Fibroblast of lung (primary cell): Measurements from ENCODE around the gene MLST8.

Experiments used
- CTCF ChIP-seq, 2 donors: IDR thresholded peaks in 1 of 2; conservative IDR thresholded peaks in 1 of 2; 1 replicate in 1 of 2; 2 replicates in 1 of 2; pipeline ENCODE4 v1.5.1; 2011 to 2012; ENCODE audit warnings: low read length in 2 of 2, control low read depth in 1 of 2, inconsistent platforms in 1 of 2, low read depth in 1 of 2, mild to moderate bottlenecking in 1 of 2
- EZH2 ChIP-seq: IDR thresholded peaks from 2 replicates; pipeline ENCODE4 v1.5.1; 2012; ENCODE audit warnings: low read length, control low read depth, mild to moderate bottlenecking; ENCODE audit errors: missing control alignments

GRCh38 chr16:2208772-2209171 is 3.5 kb downstream of the MLST8 start:
- no peak for TF ChIP-seq CTCF (conservative IDR thresholded peaks at IDR 0.05 in 1 of 2, IDR thresholded peaks at IDR 0.05 in 1 of 2; ENCODE audit: low read depth in 1 of 2, low read length in 2 of 2)
- no peak for TF ChIP-seq EZH2
